Neural cell (in vitro differentiated cells): ENCODE data around the gene PTPRD. TPM values are rescaled to one million over a fixed set of nuclear protein-coding genes. Genes with fewer than 3 reads are reported as not detected.

Source experiments
- H2AFZ ChIP-seq: fragments of 200-600, 300-800 bp; sonication (generic), shearing (Covaris generic); 2 replicates; pipeline ENCODE4 v1.6.0; 2014; ENCODE audit warnings: low read depth, mild to moderate bottlenecking, antibody characterized with exemption, low read length, moderate library complexity
- H3F3A ChIP-seq: fragments of 200-600 bp; shearing (Covaris generic); 2 replicates; pipeline ENCODE4 v1.6.1; 2016; ENCODE audit warnings: mild to moderate bottlenecking, moderate library complexity, mixed read lengths, antibody characterized with exemption, low read length; ENCODE audit not compliant: insufficient read depth, poor library complexity, severe bottlenecking
- H3K27ac ChIP-seq: fragments of 200-600, 300-800 bp; sonication (generic), shearing (Covaris generic); 2 replicates; pipeline ENCODE4 v1.5.1; 2014; ENCODE audit warnings: mild to moderate bottlenecking, low read length, moderate library complexity
- H3K27me3 ChIP-seq: fragments of 300-800, 200-600 bp; sonication (generic), shearing (Covaris generic); 2 replicates; pipeline ENCODE4 v1.6.0; 2014; ENCODE audit warnings: mild to moderate bottlenecking, low read depth, low read length, moderate library complexity; ENCODE audit not compliant: insufficient read depth
- H3K36me3 ChIP-seq: fragments of 300-800, 200-600 bp; sonication (generic), shearing (Covaris generic); 2 replicates; pipeline ENCODE4 v1.5.1; 2014; ENCODE audit warnings: mild to moderate bottlenecking, antibody characterized with exemption, low read length, moderate library complexity; ENCODE audit not compliant: insufficient read depth
- H3K4me2 ChIP-seq: fragments of 300-800, 200-600 bp; sonication (generic), shearing (Covaris generic); 2 replicates; pipeline ENCODE4 v1.6.0; 2014; ENCODE audit warnings: mild to moderate bottlenecking, low read length
- H3K4me3 ChIP-seq: fragments of 300-800, 200-600 bp; sonication (generic), shearing (Covaris generic); 2 replicates; pipeline ENCODE4 v1.5.1; 2014; ENCODE audit warnings: mild to moderate bottlenecking, low read length, moderate library complexity
- H3K79me2 ChIP-seq: fragments of 200-600 bp; shearing (Covaris generic); replicated peaks from 2 replicates; pipeline ENCODE4 v1.6.0; 2014; ENCODE audit warnings: mild to moderate bottlenecking, low read length, moderate library complexity; ENCODE audit not compliant: insufficient read depth
- H3K9ac ChIP-seq: fragments of 300-800, 200-600 bp; sonication (generic), shearing (Covaris generic); 2 replicates; pipeline ENCODE4 v1.6.1; 2016; ENCODE audit warnings: mild to moderate bottlenecking, low read length, mixed read lengths
- H3K9me2 ChIP-seq: fragments of 200-600 bp; shearing (Covaris generic); 2 replicates; pipeline ENCODE4 v1.6.1; 2016; ENCODE audit warnings: mild to moderate bottlenecking, low read length, mixed read lengths; ENCODE audit not compliant: insufficient read depth
- H3K9me3 ChIP-seq: fragments of 200-600, 300-800 bp; sonication (generic), shearing (Covaris generic); 2 replicates; pipeline ENCODE4 v1.6.1; 2016; ENCODE audit warnings: mild to moderate bottlenecking, mixed run types, low read length, moderate library complexity, mixed read lengths
- H4K20me1 ChIP-seq: fragments of 200-600 bp; shearing (Covaris generic); 2 replicates; pipeline ENCODE4 v1.6.1; 2016; ENCODE audit warnings: mild to moderate bottlenecking, mixed run types; ENCODE audit not compliant: insufficient read depth
- CTCF ChIP-seq: fragments of 450-650 bp; IDR thresholded peaks from 2 replicates; pipeline ENCODE4 v1.5.1; 2014; ENCODE audit warnings: antibody characterized with exemption, mild to moderate bottlenecking, moderate library complexity; ENCODE audit not compliant: poor library complexity, severe bottlenecking
- EP300 ChIP-seq: fragments of 450-650 bp; conservative IDR thresholded peaks from 2 replicates; pipeline ENCODE4 v1.6.1; 2014; ENCODE audit warnings: antibody characterized with exemption, mild to moderate bottlenecking, moderate library complexity; ENCODE audit not compliant: poor library complexity, severe bottlenecking
- EZH2 ChIP-seq: fragments of 200-600, 300-800 bp; shearing (Covaris generic), sonication (generic); IDR thresholded peaks from 2 replicates; pipeline ENCODE4 v1.6.1; 2014; ENCODE audit warnings: antibody characterized with exemption, low read length, borderline replicate concordance, mild to moderate bottlenecking; ENCODE audit not compliant: insufficient read depth, poor library complexity, severe bottlenecking
- MXI1 ChIP-seq: fragments of 450-650 bp; conservative IDR thresholded peaks from 2 replicates; pipeline ENCODE4 v1.6.1; 2014; ENCODE audit warnings: antibody characterized with exemption, mild to moderate bottlenecking; ENCODE audit not compliant: poor library complexity, severe bottlenecking
- POLR2AphosphoS5 ChIP-seq: IDR thresholded peaks from 2 replicates; pipeline ENCODE4 v1.6.1; 2012
- RAD21 ChIP-seq: fragments of 450-650 bp; conservative IDR thresholded peaks from 2 replicates; pipeline ENCODE4 v1.6.1; 2014; ENCODE audit warnings: antibody characterized with exemption, mild to moderate bottlenecking, moderate library complexity
- REST ChIP-seq: IDR thresholded peaks from 2 replicates; pipeline ENCODE4 v1.6.1; 2012; ENCODE audit warnings: borderline replicate concordance
- SMC3 ChIP-seq: fragments of 450-650 bp; conservative IDR thresholded peaks from 2 replicates; pipeline ENCODE4 v1.6.1; 2014; ENCODE audit warnings: antibody characterized with exemption, mild to moderate bottlenecking, moderate library complexity; ENCODE audit not compliant: poor library complexity
- TAF1 ChIP-seq: IDR thresholded peaks from 2 replicates; pipeline ENCODE4 v1.6.1; 2012; ENCODE audit warnings: low read depth
- polyA plus RNA-seq: library from polyadenylated mRNA; depleted of rRNA; stranded (reverse); fragments of >200 nt; gene quantifications from 2 replicates; pipeline ENCODE4 v1.2.3, GENCODE V29; 2014

Gene PTPRD
- polyA plus RNA-seq, 1 donor from 2014 or later: 143 TPM

- no peak for TF ChIP-seq EZH2
- no peak for TF ChIP-seq SMC3
- no peak for TF ChIP-seq CTCF
- TF ChIP-seq MXI1: no peak
- TF ChIP-seq RAD21: no peak
- Histone ChIP-seq H3K79me2 (peaks cover 36% of the 10 kb centered on the region), H3K4me2 (no peak overlapping the region), H3K27me3 (no peaks in the 10 kb centered on the region), H3F3A (no peaks in the 10 kb centered on the region), H3K9me2 (no peaks in the 10 kb centered on the region), H3K9ac (no peak overlapping the region), H2AFZ (no peak overlapping the region), H4K20me1 (no peaks in the 10 kb centered on the region), H3K36me3 (no peaks in the 10 kb centered on the region), H3K9me3 (no peaks in the 10 kb centered on the region), H3K4me3 (no peak overlapping the region), H3K27ac (no peak overlapping the region)
Observed at GRCh38 chr9:8782237-8782636, 1830.6 kb downstream of the PTPRD start.

GRCh38 chr9:8781458-8781857, 1831.3 kb downstream of the PTPRD start:
- H3K9ac ChIP-seq: no peak overlapping the region
- no peaks in the 10 kb centered on the region for H3F3A ChIP-seq
- H3K27ac ChIP-seq: no peak overlapping the region
- H4K20me1 ChIP-seq: no peaks in the 10 kb centered on the region
- H3K27me3 ChIP-seq: no peaks in the 10 kb centered on the region
- no peaks in the 10 kb centered on the region for H3K9me3 ChIP-seq
- peaks cover 38% of the 10 kb centered on the region for H3K79me2 ChIP-seq
- H3K9me2 ChIP-seq: no peaks in the 10 kb centered on the region
- no peaks in the 10 kb centered on the region for H3K36me3 ChIP-seq
- no peak overlapping the region for H3K4me2 ChIP-seq
- TF ChIP-seq REST: no peak
- TF ChIP-seq RAD21: no peak
- no peak for TF ChIP-seq EP300
- no peak for TF ChIP-seq EZH2
- no peak for TF ChIP-seq TAF1
- TF ChIP-seq MXI1: no peak
- TF ChIP-seq SMC3: no peak
- TF ChIP-seq CTCF: no peak
- no peak for TF ChIP-seq POLR2AphosphoS5
- no peak overlapping the region for H3K4me3 ChIP-seq
- no peak overlapping the region for H2AFZ ChIP-seq
